ENCODE results near the gene SUMO3.

GRCh38 chr21:44834951-44835646 is 17.2 kb upstream of the SUMO3 start:
- TF ChIP-seq CTCF (IDR thresholded peaks at IDR 0.05) (no peak), POLR2A (IDR thresholded peaks at IDR 0.05) (no peak)
